HG02840 (cell line): ENCODE results near the gene MZB1.
"Not testable (repeated sequence)": the region's sequence is repeated elsewhere in the genome, so short reads cannot be mapped to it uniquely, and the experiment has no call there.

Experiments used
- ATAC-seq: cut with Tn5 transposase; IDR thresholded peaks from one replicate; pipeline ENCODE4 v1.9.1; 2021; ENCODE audit warnings: mild to moderate bottlenecking, moderate library complexity, moderate number of reproducible peaks; ENCODE audit not compliant: unreplicated experiment, low FRiP score

Gene MZB1

GRCh38 chr5:139379626-139380449 is 9.9 kb downstream of the MZB1 start:
- ATAC-seq = no peak

GRCh38 chr5:139378941-139379361 is 10.8 kb downstream of the MZB1 start:
- no peak for ATAC-seq

GRCh38 chr5:139378101-139378825 is 11.4 kb downstream of the MZB1 start:
- no peak for ATAC-seq

- no peak for ATAC-seq
Observed at GRCh38 chr5:139377226-139377625, 12.5 kb downstream of the MZB1 start.

- no peak for ATAC-seq
Observed at GRCh38 chr5:139376364-139376763, 13.3 kb downstream of the MZB1 start.

- ATAC-seq = no peak
Observed at GRCh38 chr5:139374909-139375308, 14.8 kb downstream of the MZB1 start.

GRCh38 chr5:139371482-139372435 is 18.0 kb downstream of the MZB1 start:
- no peak for ATAC-seq

- no peak for ATAC-seq
Observed at GRCh38 chr5:139369181-139369580, 20.5 kb downstream of the MZB1 start.

GRCh38 chr5:139368613-139369012 is 21.1 kb downstream of the MZB1 start:
- ATAC-seq = no peak

GRCh38 chr5:139364466-139364865 is 25.2 kb downstream of the MZB1 start:
- no peak for ATAC-seq

- no peak for ATAC-seq
Observed at GRCh38 chr5:139363937-139364336, 25.8 kb downstream of the MZB1 start.

- no peak for ATAC-seq
Observed at GRCh38 chr5:139361835-139362429, 27.8 kb downstream of the MZB1 start.

- no peak for ATAC-seq
Observed at GRCh38 chr5:139360384-139360783, 29.3 kb downstream of the MZB1 start.

GRCh38 chr5:139358064-139358463 is 31.6 kb downstream of the MZB1 start:
- no peak for ATAC-seq

GRCh38 chr5:139355900-139356299 is 33.8 kb downstream of the MZB1 start:
- not testable (repeated sequence) for ATAC-seq

GRCh38 chr5:139354186-139354585 is 35.5 kb downstream of the MZB1 start:
- no peak for ATAC-seq

GRCh38 chr5:139347863-139348262 is 41.9 kb downstream of the MZB1 start:
- not testable (repeated sequence) for ATAC-seq

GRCh38 chr5:139345442-139345841 is 44.3 kb downstream of the MZB1 start:
- not testable (repeated sequence) for ATAC-seq

- ATAC-seq = no peak
Observed at GRCh38 chr5:139344177-139344576, 45.5 kb downstream of the MZB1 start.

GRCh38 chr5:139343476-139343875 is 46.2 kb downstream of the MZB1 start:
- no peak for ATAC-seq
